NOMO-1 treated with DMSO at 0.1 percent for 48 hours (cell line): ENCODE results near the gene VIT.

Experiments
- DNase-seq: peaks from one replicate; lab custom pipeline; 2025; ENCODE audit not compliant: unreplicated experiment; lab: John Stamatoyannopoulos, UW

The VIT gene

GRCh38 chr2:36855429-36855828 lies 158.9 kb downstream of the VIT start:
- no peak for DNase-seq

DNA sequence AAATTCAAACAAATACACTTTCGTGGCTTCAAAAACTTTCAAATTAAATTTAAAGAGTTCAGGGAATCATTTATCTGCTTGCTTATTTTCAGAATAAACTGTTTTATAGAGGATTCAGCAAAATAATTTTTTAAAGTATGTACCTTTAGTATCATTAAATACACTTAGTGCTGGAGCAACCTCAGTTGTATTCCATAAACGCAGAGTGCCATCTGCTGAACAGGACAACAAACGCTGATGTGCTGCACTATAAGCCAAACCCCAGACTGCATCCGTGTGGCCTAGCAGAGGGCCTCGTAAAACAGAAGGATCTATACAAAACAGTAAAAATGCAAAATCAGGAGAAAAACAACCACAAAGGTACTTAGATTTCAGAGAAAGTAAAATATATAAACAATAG lies 161.2 kb downstream of the VIT start:
- DNase-seq: no peak

DNA sequence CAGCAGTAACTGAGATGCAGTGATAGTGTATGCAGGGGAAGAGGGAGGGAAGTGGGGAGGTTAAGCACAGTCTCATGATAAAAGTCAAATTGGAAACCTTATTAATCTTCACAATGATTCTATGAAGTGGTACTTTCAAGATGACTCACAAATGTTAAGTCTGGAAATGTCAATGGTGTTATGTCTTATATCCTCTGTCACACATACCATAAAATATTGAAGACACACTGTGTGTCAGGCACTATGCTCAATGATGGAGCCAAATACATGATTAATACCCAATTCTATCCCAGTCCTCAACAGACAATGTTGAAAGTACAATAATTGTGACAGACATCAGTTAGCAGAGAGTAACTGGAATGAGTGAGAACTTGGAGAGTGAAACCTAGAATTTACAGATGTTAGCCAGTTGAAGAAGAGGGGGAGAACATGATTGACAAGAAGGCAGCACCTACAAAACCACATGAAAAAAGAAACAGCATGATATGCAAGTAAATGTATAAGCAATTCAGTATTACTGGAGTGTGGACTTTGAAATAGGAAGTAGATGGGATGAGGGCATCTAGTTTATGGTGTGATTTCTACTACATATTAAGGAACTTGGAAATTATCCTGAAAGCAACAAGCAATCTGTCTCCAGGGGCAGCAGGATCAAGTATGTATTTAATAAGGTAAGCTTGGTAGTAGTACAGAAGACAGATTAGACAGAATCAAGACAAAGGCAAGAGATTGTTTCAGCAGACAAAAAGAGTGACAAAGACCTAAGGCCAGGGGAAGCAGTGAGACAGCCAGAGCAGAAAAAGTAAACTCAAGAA lies 162.3 kb downstream of the VIT start:
- DNase-seq: no peak

DNA sequence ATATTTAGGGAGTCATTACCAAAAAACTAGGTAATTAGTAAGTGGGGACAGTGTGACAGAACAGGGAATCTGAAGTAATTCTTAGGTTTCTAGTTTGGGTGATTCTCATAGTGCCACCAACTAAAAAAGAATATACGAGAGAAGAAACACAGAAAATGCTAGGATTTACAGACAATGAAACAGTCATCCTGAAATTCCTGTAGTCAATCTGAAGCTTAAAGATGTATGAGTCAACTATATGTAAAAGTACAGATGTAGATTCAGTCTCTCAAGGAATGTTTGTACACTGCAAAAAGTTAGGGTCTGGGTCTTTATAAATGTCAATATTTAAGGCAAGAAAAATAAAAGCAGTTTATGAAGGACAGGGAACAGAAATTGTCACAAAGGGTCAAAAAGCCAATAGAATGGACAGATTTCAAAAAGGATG lies 162.9 kb downstream of the VIT start:
- no peak for DNase-seq

DNA sequence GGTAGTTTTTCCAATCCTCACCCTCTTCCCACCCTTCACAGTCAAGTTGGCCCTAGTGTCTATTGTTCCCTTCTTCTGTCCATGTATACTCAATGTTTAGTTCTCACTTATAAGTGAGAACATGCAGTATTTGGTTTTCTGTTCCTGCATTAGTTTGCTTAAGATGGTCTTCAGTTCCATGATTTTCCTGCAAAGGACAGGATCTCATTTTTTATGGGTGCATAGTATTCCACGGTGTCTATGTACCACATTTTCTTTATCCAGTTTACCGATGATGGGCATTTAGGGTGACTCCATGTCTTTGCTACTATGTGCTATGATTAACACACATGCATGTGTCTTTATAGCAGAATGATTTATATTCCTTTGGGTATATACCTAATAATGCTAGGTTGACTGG lies 165.4 kb downstream of the VIT start:
- no peak for DNase-seq
